ENCODE data around the gene TTPAL. TPM values are rescaled to one million over a fixed set of nuclear protein-coding genes. Genes with fewer than 3 reads are reported as not detected.

TTPAL gene
- total and polyA plus RNA-seq, 9 of the 15 experiments (the other 6 are each of a cell fraction or from before 2014, with no cell fraction given), result 1.1 to 7.0 (median 2.6) TPM

DNA sequence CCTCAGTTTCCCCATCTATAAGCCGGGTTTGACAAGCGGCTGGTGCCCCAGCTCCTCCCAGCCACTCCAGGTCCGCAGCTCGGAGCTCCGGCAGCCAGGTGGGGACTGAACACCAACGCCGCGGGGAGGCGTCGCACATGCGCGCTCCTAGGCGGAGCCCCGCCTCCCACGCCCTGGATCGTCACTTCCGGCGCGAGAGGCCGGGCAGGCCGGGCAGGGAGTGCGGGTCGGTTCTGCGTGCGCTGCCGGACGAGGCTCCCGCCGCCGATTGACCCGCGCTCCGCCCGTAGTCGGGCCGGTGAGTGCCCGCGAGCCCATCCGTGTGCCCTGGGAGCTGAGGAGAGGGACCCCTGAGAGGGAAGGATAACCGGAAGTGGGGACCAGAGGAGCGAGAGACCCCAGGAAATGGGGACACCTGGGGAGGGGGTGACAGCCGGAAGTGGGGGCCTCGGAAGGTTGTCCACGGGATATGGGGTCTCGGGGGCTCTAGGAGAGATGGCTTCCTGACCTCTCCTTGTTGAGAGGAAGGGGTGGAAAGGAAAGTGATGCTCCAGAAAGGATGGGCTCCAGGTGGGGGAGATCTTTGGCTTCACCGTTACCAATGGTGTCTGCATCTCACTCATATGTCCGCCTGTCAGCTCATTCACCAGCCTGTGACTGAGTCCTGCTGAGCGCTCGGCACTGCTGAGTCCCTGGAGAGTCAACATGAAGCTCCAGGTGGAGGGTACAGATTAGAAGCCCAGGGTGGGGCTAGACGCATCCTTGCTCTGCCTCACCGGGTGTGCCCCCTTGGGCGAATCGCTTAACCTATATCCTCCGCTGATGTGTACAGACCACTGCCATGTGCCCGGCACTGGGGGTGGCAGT is at the start of gene TTPAL (continued):
- TF ChIP-seq, protein P1, sequence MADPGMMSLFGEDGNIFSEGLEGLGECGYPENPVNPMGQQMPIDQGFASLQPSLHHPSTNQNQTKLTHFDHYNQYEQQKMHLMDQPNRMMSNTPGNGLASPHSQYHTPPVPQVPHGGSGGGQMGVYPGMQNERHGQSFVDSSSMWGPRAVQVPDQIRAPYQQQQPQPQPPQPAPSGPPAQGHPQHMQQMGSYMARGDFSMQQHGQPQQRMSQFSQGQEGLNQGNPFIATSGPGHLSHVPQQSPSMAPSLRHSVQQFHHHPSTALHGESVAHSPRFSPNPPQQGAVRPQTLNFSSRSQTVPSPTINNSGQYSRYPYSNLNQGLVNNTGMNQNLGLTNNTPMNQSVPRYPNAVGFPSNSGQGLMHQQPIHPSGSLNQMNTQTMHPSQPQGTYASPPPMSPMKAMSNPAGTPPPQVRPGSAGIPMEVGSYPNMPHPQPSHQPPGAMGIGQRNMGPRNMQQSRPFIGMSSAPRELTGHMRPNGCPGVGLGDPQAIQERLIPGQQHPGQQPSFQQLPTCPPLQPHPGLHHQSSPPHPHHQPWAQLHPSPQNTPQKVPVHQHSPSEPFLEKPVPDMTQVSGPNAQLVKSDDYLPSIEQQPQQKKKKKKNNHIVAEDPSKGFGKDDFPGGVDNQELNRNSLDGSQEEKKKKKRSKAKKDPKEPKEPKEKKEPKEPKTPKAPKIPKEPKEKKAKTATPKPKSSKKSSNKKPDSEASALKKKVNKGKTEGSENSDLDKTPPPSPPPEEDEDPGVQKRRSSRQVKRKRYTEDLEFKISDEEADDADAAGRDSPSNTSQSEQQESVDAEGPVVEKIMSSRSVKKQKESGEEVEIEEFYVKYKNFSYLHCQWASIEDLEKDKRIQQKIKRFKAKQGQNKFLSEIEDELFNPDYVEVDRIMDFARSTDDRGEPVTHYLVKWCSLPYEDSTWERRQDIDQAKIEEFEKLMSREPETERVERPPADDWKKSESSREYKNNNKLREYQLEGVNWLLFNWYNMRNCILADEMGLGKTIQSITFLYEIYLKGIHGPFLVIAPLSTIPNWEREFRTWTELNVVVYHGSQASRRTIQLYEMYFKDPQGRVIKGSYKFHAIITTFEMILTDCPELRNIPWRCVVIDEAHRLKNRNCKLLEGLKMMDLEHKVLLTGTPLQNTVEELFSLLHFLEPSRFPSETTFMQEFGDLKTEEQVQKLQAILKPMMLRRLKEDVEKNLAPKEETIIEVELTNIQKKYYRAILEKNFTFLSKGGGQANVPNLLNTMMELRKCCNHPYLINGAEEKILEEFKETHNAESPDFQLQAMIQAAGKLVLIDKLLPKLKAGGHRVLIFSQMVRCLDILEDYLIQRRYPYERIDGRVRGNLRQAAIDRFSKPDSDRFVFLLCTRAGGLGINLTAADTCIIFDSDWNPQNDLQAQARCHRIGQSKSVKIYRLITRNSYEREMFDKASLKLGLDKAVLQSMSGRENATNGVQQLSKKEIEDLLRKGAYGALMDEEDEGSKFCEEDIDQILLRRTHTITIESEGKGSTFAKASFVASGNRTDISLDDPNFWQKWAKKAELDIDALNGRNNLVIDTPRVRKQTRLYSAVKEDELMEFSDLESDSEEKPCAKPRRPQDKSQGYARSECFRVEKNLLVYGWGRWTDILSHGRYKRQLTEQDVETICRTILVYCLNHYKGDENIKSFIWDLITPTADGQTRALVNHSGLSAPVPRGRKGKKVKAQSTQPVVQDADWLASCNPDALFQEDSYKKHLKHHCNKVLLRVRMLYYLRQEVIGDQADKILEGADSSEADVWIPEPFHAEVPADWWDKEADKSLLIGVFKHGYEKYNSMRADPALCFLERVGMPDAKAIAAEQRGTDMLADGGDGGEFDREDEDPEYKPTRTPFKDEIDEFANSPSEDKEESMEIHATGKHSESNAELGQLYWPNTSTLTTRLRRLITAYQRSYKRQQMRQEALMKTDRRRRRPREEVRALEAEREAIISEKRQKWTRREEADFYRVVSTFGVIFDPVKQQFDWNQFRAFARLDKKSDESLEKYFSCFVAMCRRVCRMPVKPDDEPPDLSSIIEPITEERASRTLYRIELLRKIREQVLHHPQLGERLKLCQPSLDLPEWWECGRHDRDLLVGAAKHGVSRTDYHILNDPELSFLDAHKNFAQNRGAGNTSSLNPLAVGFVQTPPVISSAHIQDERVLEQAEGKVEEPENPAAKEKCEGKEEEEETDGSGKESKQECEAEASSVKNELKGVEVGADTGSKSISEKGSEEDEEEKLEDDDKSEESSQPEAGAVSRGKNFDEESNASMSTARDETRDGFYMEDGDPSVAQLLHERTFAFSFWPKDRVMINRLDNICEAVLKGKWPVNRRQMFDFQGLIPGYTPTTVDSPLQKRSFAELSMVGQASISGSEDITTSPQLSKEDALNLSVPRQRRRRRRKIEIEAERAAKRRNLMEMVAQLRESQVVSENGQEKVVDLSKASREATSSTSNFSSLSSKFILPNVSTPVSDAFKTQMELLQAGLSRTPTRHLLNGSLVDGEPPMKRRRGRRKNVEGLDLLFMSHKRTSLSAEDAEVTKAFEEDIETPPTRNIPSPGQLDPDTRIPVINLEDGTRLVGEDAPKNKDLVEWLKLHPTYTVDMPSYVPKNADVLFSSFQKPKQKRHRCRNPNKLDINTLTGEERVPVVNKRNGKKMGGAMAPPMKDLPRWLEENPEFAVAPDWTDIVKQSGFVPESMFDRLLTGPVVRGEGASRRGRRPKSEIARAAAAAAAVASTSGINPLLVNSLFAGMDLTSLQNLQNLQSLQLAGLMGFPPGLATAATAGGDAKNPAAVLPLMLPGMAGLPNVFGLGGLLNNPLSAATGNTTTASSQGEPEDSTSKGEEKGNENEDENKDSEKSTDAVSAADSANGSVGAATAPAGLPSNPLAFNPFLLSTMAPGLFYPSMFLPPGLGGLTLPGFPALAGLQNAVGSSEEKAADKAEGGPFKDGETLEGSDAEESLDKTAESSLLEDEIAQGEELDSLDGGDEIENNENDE (IDR thresholded peaks at IDR 0.05; ENCODE audit: low read depth, low read length), result no peak
- TF ChIP-seq NFXL1 (CRISPR knock-in tag; IDR thresholded peaks at IDR 0.05) (no peak), NR1H2 (CRISPR knock-in tag; IDR thresholded peaks at IDR 0.05) (no peak), RHOXF2B (CRISPR knock-in tag; conservative IDR thresholded peaks at IDR 0.05) (no peak), NR2C1 (IDR thresholded peaks at IDR 0.05) (no peak), NR2C1 (tag; IDR thresholded peaks at IDR 0.05) (no peak), CBX2 (IDR thresholded peaks at IDR 0.05; ENCODE audit: insufficient read depth, low read length, poor library complexity, severe bottlenecking) (no peak), FIP1L1 (IDR thresholded peaks at IDR 0.05; ENCODE audit: low read depth, low read length, poor library complexity, severe bottlenecking) (no peak), PHF21A (IDR thresholded peaks at IDR 0.05; ENCODE audit: borderline replicate concordance, low read depth) (no peak), GABPA (tag; conservative IDR thresholded peaks at IDR 0.05; ENCODE audit: low read depth) (peak; percentile 96), NONO (IDR thresholded peaks at IDR 0.05; ENCODE audit: low read depth in 2 of 2, low read length in 1 of 2) (peak in 1 of 2 experiments; percentile 90; a peak in 2 of 4 replicates)
- TF ChIP-seq, protein P2, sequence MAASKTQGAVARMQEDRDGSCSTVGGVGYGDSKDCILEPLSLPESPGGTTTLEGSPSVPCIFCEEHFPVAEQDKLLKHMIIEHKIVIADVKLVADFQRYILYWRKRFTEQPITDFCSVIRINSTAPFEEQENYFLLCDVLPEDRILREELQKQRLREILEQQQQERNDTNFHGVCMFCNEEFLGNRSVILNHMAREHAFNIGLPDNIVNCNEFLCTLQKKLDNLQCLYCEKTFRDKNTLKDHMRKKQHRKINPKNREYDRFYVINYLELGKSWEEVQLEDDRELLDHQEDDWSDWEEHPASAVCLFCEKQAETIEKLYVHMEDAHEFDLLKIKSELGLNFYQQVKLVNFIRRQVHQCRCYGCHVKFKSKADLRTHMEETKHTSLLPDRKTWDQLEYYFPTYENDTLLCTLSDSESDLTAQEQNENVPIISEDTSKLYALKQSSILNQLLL (CRISPR knock-in tag; IDR thresholded peaks at IDR 0.05; ENCODE audit: borderline replicate concordance), result no peak
- TF ChIP-seq, protein P3, sequence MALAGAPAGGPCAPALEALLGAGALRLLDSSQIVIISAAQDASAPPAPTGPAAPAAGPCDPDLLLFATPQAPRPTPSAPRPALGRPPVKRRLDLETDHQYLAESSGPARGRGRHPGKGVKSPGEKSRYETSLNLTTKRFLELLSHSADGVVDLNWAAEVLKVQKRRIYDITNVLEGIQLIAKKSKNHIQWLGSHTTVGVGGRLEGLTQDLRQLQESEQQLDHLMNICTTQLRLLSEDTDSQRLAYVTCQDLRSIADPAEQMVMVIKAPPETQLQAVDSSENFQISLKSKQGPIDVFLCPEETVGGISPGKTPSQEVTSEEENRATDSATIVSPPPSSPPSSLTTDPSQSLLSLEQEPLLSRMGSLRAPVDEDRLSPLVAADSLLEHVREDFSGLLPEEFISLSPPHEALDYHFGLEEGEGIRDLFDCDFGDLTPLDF (CRISPR knock-in tag; IDR thresholded peaks at IDR 0.05), result no peak

Measured in K562 (cell line).